ENCODE data around the gene PCDHA4. TPM values are rescaled to one million over a fixed set of nuclear protein-coding genes. Genes with fewer than 3 reads are reported as not detected.
A peak's percentile ranks its signal among the peaks of the same experiment; 100 is the strongest.
"Not testable (repeated sequence)": the region's sequence is repeated elsewhere in the genome, so short reads cannot be mapped to it uniquely, and the experiment has no call there.

PCDHA4 gene
- total and polyA plus RNA-seq, 2 of the 13 experiments (the other 11 are each of a cell fraction or from before 2014, with no cell fraction given), result not detected

GRCh38 chr5:140834439-140835008, 27.7 kb downstream of the PCDHA4 start:
- in situ Hi-C loops (cut with HindIII; ENCODE audit: extremely low pct_ligation_motif_present, low pct_unique_long_range_greater_than_20kb); DNase-seq (ENCODE audit: low spot score); intact Hi-C loops (cut with micrococcal nuclease; ENCODE audit: unreplicated experiment); H4K20me1 ChIP-seq (ENCODE audit: insufficient read depth, low read length); CTCF ChIA-PET (ENCODE audit: low intra/inter-chr PET ratio, low total read pairs); FAIRE-seq; H3K4me1 ChIP-seq (ENCODE audit: insufficient read depth, low read length); H3K27ac ChIP-seq (ENCODE audit: extremely low read length, insufficient read depth, low read length); H3K9me3 ChIP-seq (ENCODE audit: low read length); H3K36me3 ChIP-seq (replicated peaks in 1 of 2; ENCODE audit: control insufficient read depth in 1 of 2, insufficient read depth in 2 of 2, low read length in 2 of 2); H3K27me3 ChIP-seq (ENCODE audit: control insufficient read depth in 1 of 2, insufficient read depth in 2 of 2, low read length in 2 of 2); H3K79me2 ChIP-seq (ENCODE audit: insufficient read depth, low read length); POLR2A ChIA-PET; H2AFZ ChIP-seq (ENCODE audit: low read length): not testable (repeated sequence)
- BruUV-seq (replicated peaks), result TSS peak; percentile 67
- Histone ChIP-seq H3K9ac (ENCODE audit: insufficient read depth, low read depth, low read length) (peak overlapping the region; percentile 36; the same call in 1 of the 2 replicates), H3K4me2 (ENCODE audit: low read depth, low read length) (peak overlapping the region; percentile 78), H3K4me3 (replicated peaks in 1 of 3; ENCODE audit: insufficient read depth in 1 of 3, low read depth in 2 of 3, low read length in 3 of 3) (peak overlapping the region; percentile 62 to 68 (median 68))
- 54% methylated on average over 18 of the region's 38 CpGs for WGBS (ENCODE audit: low lambda C conversion rate)
- ATAC-seq, result peak; percentile 78
- TF ChIP-seq HNRNPLL (IDR thresholded peaks at IDR 0.05; ENCODE audit: low read depth, low read length, poor library complexity, severe bottlenecking), result peak; percentile 49
- TF ChIP-seq PHF8 (CRISPR knock-in tag; IDR thresholded peaks at IDR 0.05), result 0 out of 2 replicates have a peak, but pooled peaks have one; percentile 24
- TF ChIP-seq ELF3 (CRISPR knock-in tag; IDR thresholded peaks at IDR 0.05), result 0 out of 2 replicates have a peak, but pooled peaks have one; percentile 2
- TF ChIP-seq ZNF687 (CRISPR knock-in tag; IDR thresholded peaks at IDR 0.05), result peak; percentile 31; the same call in 1 of the 2 replicates

Measured in HepG2 (cell line).